MCF 10A (cell line): ENCODE data around the gene EEF1B2. TPM values are rescaled to one million over a fixed set of nuclear protein-coding genes. Genes with fewer than 3 reads are reported as not detected.
"Not testable (repeated sequence)": the region's sequence is repeated elsewhere in the genome, so short reads cannot be mapped to it uniquely, and the experiment has no call there.

ENCODE experiments used
- BruUV-seq: library from RNA; stranded (reverse); fragments of 400-500 nt; replicated peaks from 2 replicates; lab custom pipeline; 2021; lab: Mats Ljungman, UMichigan
- CTCF ChIA-PET: fragments of 300-600 bp; sonication (Branson Sonifier 250); formaldehyde crosslinking; extraction: SDS; loops from one replicate; lab custom pipeline; 2021; ENCODE audit warnings: antibody characterized with exemption, inconsistent platforms; lab: Yijun Ruan, JAX
- POLR2A ChIA-PET: fragments of 300-600, 350-650 bp; sonication (Branson Sonifier 250); formaldehyde crosslinking; extraction: SDS; loops from one replicate; lab custom pipeline; 2020; ENCODE audit warnings: antibody characterized with exemption, inconsistent platforms; lab: Yijun Ruan, JAX
- DNase-seq: peaks from one replicate; pipeline ENCODE4 v3.0.0-alpha.2; 2018; ENCODE audit not compliant: unreplicated experiment
- H3K27ac Mint-ChIP-seq: one replicate; pipeline ENCODE4 v1.8.0; 2022; ENCODE audit warnings: mild to moderate bottlenecking, low read depth, mixed read lengths; ENCODE audit not compliant: unreplicated experiment
- H3K27me3 Mint-ChIP-seq: one replicate; pipeline ENCODE4 v1.8.0; 2022; ENCODE audit warnings: mixed read lengths; ENCODE audit not compliant: insufficient read depth, unreplicated experiment
- H3K36me3 Mint-ChIP-seq: one replicate; pipeline ENCODE4 v1.8.0; 2022; ENCODE audit warnings: mild to moderate bottlenecking, moderate library complexity, mixed read lengths; ENCODE audit not compliant: insufficient read depth, unreplicated experiment
- H3K4me1 Mint-ChIP-seq: one replicate; pipeline ENCODE4 v1.8.0; 2022; ENCODE audit warnings: mixed read lengths; ENCODE audit not compliant: insufficient read depth, unreplicated experiment
- H3K4me3 Mint-ChIP-seq: one replicate; pipeline ENCODE4 v1.8.0; 2022; ENCODE audit warnings: mild to moderate bottlenecking, moderate library complexity, mixed read lengths; ENCODE audit not compliant: unreplicated experiment
- H3K9me3 Mint-ChIP-seq: one replicate; pipeline ENCODE4 v1.8.0; 2022; ENCODE audit warnings: mixed read lengths; ENCODE audit not compliant: unreplicated experiment
- CTCF ChIP-seq: fragments of 200-600 bp; IDR thresholded peaks from one replicate; pipeline ENCODE4 v1.8.0; 2022; ENCODE audit warnings: antibody characterized with exemption, mild to moderate bottlenecking; ENCODE audit not compliant: unreplicated experiment
- intact Hi-C: fragments of 100-400 bp; cut with micrococcal nuclease; formaldehyde crosslinking; loops from 2 replicates; pipeline ENCODE4 v1.14.1; 2022
- total RNA-seq: library from RNA; stranded (reverse); gene quantifications from 2 replicates; pipeline ENCODE4 v1.2.3, GENCODE V29; 2022

The EEF1B2 gene
- total RNA-seq, 1 experiment from 2014 or later = 1,110 TPM

- no TSS peak for BruUV-seq
- intact Hi-C loops = no loop called here
Observed at GRCh38 chr2:206115026-206115578, 44.6 kb upstream of the EEF1B2 start.

GRCh38 chr2:206116278-206116677, 43.4 kb upstream of the EEF1B2 start:
- POLR2A ChIA-PET = interaction anchor here (0.9 kb wide), 1 partner anchor 28 kb away, joined by 5 read pairs; no protein-coding TSS in a partner anchor
- BruUV-seq = no TSS peak
- Mint-ChIP-seq H3K4me1 (no peaks in the 10 kb centered on the region), H3K27ac (no peak overlapping the region), H3K27me3 (no peaks in the 10 kb centered on the region), H3K36me3 (peaks cover 29% of the 10 kb centered on the region), H3K9me3 (no peaks in the 10 kb centered on the region), H3K4me3 (no peak overlapping the region)
- CTCF ChIA-PET = interaction anchor here (1.1 kb wide), 1 partner anchor 45 kb away, joined by 4 read pairs; no protein-coding TSS in a partner anchor
- intact Hi-C loops = no loop called here
- no peak for DNase-seq
- no peak for TF ChIP-seq CTCF

More at GRCh38 chr2:206115026-206115578, 44.6 kb upstream of the EEF1B2 start:
- no peak overlapping the region for H3K4me3 Mint-ChIP-seq
- no peaks in the 10 kb centered on the region for H3K4me1 Mint-ChIP-seq
- H3K36me3 Mint-ChIP-seq = peaks cover 24% of the 10 kb centered on the region
- DNase-seq = no peak
- H3K27ac Mint-ChIP-seq = no peak overlapping the region
- ChIA-PET POLR2A (interaction anchor here (0.6 to 1.0 kb wide), 3 partner anchors 8 to 210 kb away, joined by 3 to 5 read pairs (median 3); no protein-coding TSS in a partner anchor), CTCF (no interaction called here)
- no peaks in the 10 kb centered on the region for H3K9me3 Mint-ChIP-seq
- H3K27me3 Mint-ChIP-seq = no peaks in the 10 kb centered on the region
- no peak for TF ChIP-seq CTCF

- H3K36me3 Mint-ChIP-seq = peaks cover 69% of the 10 kb centered on the region
- H3K4me1 Mint-ChIP-seq, intact Hi-C loops, H3K9me3 Mint-ChIP-seq, DNase-seq, H3K27me3 Mint-ChIP-seq, H3K27ac Mint-ChIP-seq, H3K4me3 Mint-ChIP-seq, CTCF ChIA-PET, BruUV-seq: not testable (repeated sequence)
- POLR2A ChIA-PET = interaction anchor here (0.8 kb wide), 2 partner anchors 11 to 21 kb away, joined by 4 to 5 read pairs; no protein-coding TSS in a partner anchor
Observed at GRCh38 chr2:206122569-206122968, 37.1 kb upstream of the EEF1B2 start.

- DNase-seq = no peak
- BruUV-seq = no TSS peak
- no peaks in the 10 kb centered on the region for H3K9me3 Mint-ChIP-seq
- no peaks in the 10 kb centered on the region for H3K27me3 Mint-ChIP-seq
- H3K27ac Mint-ChIP-seq = no peak overlapping the region
- no peak for TF ChIP-seq CTCF
- H3K4me1 Mint-ChIP-seq = no peaks in the 10 kb centered on the region
- intact Hi-C loops = no loop called here
- H3K36me3 Mint-ChIP-seq = peaks cover 91% of the 10 kb centered on the region
- ChIA-PET CTCF (interaction anchor here (1.1 kb wide), 1 partner anchor 25 kb away, joined by 3 read pairs; no protein-coding TSS in a partner anchor), POLR2A (interaction anchor here (1.6 kb wide), 1 partner anchor 13 kb away, joined by 4 read pairs; no protein-coding TSS in a partner anchor)
- H3K4me3 Mint-ChIP-seq = no peak overlapping the region
Observed at GRCh38 chr2:206125901-206126300, 33.8 kb upstream of the EEF1B2 start.
